ENCODE measurements around the gene SHMT2.
A peak's percentile ranks its signal among the peaks of the same experiment; 100 is the strongest.

DNA sequence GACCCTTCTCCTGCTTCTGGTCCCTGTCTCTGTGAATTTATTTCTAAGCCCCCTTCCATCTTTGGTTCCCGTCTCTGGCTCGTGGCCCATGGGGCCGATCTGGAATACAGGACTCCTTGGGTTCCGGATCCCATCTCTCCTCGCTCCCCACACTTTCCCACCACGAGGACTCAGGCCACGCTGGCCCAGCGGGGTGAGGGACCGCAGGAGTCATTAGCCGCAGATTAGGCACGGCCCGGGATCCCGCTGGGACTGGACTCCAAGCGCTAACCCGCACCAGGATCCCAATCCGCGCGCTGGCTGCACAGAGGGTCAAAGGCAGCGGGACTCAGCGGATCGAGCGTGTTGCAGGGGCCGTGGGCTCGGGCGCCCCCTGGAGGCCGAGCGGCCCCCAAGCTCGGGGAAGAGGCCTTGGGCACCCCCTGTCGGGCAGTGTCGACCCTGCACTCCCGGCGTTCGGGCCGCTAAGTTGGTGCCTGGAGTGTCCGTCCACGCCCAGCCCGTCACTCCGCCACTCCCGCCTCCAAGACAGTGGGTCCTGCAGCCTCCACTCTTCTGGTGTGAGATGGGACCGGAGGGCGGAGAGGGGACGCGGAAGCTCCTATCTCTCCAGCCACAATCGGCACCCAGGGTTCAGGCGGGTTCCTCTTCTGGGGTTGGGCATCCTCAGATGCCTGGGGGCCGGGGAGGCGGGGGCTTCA lies 9.5 kb downstream of the SHMT2 start:
- TF ChIP-seq POLR2A (IDR thresholded peaks at IDR 0.05) (no peak), CTCF (IDR thresholded peaks at IDR 0.05) (peak; percentile 100), POLR2AphosphoS5 (IDR thresholded peaks at IDR 0.05; ENCODE audit: insufficient read depth in 1 of 2, low read depth in 1 of 2) (peak; percentile 41 to 56)
